Umbilical cord (tissue), 2 donors: Measurements from ENCODE around the gene KCNF1. TPM values are rescaled to one million over a fixed set of nuclear protein-coding genes. Genes with fewer than 3 reads are reported as not detected.

Experiments
- DNase-seq: peaks from one replicate; pipeline ENCODE4 v3.0.0-alpha.2; 2015; ENCODE audit warnings: low spot score
- total RNA-seq: library from RNA; depleted of rRNA; stranded (reverse); fragments of >200 nt; gene quantifications from one replicate; pipeline ENCODE4 v1.2.3, GENCODE V29; 2014; ENCODE audit warnings: low replicate concordance; ENCODE audit not compliant: insufficient read depth

Gene KCNF1, protein sequence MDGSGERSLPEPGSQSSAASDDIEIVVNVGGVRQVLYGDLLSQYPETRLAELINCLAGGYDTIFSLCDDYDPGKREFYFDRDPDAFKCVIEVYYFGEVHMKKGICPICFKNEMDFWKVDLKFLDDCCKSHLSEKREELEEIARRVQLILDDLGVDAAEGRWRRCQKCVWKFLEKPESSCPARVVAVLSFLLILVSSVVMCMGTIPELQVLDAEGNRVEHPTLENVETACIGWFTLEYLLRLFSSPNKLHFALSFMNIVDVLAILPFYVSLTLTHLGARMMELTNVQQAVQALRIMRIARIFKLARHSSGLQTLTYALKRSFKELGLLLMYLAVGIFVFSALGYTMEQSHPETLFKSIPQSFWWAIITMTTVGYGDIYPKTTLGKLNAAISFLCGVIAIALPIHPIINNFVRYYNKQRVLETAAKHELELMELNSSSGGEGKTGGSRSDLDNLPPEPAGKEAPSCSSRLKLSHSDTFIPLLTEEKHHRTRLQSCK
- 2.6 TPM for total RNA-seq

DNA sequence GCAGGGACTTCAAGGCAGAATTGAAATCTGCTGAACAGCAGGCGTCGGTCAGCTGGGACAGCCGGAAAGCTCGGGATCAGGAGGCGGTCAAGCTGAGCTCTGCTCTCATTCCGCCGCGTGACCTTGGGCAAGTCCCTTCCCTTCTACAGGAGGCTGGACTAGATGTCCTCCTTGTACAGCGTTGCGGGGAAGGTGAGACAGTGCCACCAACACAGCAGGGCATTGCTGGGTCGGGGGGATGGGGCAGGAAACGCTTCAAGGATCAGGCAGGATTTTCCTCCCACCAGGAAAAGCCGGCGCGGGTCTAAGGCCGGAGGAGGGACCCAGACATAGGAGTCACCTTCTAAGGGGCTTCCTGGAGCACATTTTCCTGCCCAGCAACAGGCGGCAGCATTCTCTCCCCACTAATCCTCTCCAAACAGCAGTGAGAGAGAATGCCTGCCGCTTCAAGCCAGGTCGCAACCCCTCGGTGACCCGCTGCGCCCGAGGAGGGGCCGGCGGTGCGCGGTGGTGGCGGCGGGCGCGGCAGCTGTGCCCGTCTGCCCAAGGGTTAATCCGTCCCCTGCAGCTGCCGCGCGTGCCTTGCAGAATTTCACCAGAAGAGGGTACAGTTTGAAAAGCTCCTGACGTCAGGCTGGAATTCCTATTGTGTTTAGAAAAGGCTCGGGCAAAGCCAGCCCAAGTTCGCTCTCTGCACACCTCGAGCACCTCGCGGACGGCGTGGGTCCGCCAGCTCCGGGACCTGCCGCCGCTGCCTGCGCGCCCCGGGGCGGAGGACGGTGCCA lies at the start of gene KCNF1:
Gene KCNF1 (plus strand): TSS at position 644 of the 785 bp plus-strand sequence. CDS start 493 bp downstream, outside the sequence.
- DNase-seq: peak; percentile 40

DNA sequence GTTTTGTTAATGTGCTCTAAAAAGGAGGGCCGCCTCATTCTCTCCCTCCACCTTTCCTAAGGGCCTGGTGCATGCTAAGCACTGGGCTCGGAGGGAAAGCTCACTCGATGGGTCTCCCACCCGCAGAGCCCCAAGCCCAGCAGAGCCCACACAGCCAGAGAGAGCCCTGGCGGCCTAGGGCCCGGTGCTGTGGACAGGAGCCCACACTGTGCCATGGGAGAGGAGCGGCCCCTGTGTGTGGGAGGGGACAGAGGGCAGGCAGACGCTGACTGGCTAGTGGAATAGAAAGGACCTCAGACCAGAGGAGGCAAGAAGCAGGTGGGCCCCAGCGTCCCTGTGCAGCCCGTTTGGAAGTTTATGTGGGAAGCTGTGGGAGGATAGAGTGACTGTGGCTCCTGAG lies 49.4 kb upstream of the KCNF1 start:
- no peak for DNase-seq

- no peak for DNase-seq
Observed at GRCh38 chr2:10863047-10863446, 48.7 kb upstream of the KCNF1 start.

DNA sequence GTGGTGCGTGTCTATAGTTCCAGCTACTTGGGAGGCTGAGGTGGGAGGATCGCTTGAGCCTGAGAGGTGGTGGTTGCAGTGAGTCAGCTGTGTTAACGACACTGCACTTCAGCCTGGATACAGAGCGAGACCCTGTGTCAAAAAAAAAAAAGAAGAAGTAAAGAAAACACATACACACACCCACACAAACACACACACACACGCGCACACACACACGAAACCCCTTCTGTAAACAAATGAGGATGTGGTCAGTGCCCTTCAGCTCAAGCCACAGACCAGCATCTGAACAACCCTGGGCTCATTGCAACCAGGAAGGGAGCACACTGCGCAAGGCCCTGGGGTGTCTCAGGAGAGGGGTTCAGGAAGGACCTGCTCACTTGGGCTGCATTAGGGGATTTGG lies 47.9 kb upstream of the KCNF1 start:
- peak; percentile 22 for DNase-seq

DNA sequence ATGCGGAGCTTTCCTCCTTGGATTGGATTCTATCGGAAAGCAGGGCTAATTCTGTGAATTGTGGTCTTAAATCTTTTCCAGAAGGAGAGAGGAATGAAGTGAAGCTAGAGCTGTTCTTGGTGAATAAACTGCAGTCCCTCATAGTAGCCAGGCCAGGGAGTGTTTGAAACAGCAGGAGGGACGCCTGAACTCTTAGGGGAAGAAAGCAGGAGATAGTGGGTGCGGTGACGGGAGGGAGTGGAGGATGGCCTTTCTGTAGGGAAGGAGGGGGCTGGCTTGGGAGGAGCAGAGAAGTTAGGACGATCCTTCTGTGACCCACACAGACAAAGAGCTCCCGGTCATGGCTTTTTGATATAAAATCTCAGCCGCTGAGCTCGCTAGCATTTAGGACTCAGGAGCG lies 47.5 kb upstream of the KCNF1 start:
- DNase-seq: no peak

DNA sequence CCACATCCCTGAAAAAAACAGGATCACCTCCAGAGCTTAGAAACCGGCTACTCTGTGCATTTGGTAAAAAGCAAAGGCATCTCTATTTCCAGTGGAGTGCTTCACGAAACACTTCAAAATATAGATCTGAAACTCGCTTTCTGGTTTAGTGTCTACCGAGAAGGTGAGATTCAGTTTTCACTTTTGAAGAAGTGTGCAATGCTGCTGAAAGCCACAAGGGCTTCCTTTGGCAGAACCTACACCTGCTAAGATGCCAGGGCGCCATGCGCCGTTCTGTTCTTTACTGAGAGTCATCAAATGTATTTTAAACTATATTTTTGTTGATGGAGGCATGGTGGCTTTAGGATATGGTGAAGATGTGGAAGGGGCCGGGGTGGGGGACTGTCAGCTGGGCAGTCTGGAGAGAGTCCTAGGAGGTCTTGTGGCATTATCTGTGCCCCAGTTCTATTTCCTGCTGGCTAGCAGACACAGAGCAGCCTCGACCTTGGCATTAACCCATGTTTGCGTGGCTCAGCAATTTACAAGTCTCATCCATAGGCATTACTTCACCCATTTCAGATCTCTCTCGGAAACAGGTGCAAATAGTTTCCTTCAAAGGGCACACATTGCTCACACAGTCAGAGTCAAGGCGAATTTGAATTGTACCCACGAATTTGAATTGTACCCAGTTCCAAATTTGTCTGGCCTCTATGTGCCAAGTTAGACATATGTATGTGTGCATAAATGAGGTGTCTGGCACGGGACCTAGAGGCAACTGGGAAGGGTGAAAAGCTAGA lies 46.7 kb upstream of the KCNF1 start:
- DNase-seq: no peak

DNA sequence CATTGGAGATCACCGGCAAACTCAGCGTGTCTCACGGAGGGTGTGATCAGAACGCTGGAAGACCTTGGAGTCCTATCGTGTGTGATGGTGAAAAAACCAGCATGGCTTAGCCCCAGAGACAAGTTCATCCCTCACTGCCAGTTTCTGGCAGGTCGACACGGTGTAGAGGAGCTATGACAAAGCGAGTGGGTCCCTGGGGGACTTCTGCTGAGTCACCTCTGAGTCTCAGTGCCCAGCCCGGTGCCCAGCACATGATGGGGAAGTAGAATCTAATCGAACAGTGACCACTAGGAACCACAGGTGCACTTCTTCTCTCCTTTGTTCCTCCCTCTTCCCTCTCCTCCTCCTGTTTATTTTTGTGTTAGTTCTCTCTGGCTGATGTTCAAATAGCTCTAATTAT lies 45.9 kb upstream of the KCNF1 start:
- DNase-seq: no peak

DNA sequence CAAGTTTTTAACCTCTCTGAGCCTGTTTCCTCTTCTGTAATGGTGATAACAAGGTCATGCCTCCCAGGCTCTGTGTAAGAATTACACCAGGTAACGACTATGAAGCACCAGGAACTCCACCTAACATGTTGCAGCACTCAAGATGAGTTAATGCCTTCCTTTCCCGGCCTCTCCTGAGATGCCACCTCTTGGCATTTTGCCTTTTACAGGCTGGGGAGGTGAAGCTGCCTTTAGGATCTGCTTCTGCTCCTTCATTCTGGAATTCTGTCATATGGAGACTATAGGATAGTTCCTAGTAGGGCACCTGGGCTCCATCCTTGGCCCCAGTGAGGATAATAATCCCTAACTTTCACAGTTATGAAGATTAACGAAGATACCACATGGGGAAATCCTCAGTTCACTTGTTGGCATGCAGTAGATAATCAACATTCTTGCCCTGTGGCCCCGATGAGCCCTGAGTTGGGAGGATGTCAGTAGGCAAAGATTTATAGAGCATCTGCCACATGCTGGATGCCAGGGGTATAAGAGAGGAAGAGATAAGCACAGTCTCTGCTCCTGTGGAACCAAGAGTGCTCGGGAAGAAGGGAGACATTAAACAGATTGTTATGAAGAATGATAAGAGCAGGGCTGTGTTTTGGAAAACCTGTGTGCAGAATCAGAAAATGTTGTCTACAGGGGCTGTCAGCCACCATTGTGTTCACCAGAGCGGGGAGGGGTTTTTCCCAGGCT lies 43.9 kb upstream of the KCNF1 start:
- peak; percentile 43 for DNase-seq

DNA sequence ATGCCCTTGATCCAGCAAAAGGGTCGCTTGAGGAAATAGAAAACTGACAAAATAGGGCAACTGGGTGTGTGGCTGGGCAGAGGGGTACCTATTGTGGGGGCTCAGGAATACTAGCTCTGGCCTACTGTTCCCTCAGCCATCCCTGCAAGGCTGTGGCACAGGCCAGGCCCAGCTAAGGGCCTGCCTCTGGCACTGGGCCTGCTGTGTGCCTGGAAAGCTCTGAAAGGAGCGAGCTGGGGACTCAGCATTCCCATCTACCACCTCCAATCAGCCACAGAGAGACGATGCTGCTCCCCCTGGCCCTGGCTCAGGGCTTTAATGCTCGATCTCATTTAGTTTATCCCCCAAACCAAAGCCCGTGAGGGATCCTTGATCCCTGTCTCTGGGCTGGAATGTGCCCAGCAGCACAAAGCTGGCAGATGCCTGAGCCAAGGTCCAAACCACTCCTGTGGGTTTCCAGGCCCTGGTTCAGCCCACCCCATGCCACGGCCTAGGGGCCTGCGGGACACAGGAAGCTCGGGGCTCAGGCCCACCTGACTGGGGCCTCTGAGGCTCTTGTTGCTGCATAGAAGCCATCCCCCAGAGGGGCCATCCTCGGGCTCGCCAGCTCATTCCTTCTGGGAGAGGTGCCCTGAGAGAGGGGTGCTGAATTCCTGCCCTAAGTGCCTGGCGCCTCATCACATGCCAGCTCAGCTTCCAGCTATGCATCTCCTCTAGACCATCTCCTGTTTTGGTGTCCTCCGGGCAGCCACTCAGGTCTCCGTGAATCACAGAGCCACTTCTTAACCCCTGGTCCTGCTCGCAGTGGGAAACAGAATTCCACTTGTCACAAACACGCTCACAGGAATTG lies 43.0 kb upstream of the KCNF1 start:
- DNase-seq: peak; percentile 15

GRCh38 chr2:10871978-10872377 lies 39.8 kb upstream of the KCNF1 start:
- no peak for DNase-seq

- DNase-seq: no peak
Observed at GRCh38 chr2:10873171-10873570, 38.6 kb upstream of the KCNF1 start.

DNA sequence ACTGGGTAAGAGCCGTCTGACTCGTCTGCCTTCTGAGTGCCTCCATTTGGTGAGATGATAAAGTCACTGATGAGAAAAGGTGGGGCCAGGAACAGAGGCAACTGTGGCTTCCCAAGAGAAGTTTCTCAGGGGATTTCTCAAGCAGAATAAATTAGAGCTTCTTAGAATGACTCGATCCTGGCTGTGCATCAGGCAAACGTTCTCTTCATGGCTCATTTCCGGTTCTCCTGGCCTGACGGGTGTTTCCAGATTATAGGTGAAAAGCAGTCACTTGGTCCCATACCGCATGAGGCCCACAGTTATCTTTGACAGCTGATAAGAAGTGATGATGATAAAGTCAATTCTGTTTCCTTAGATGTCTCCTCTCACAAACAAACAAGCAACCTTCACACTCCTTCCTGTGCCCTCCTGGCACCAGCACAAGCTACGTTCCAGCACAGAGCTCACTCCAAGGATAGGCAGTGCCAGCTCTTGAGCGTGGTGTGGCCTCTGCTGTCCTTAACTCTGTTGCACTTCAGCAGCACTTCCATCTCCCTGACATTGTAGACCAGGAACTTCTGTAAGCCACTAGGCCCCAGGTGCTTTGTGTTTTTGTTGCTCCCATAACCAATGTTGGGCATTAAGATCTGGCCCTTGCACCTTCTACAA lies 37.8 kb upstream of the KCNF1 start:
- DNase-seq: no peak

GRCh38 chr2:10875126-10875525 lies 36.6 kb upstream of the KCNF1 start:
- no peak for DNase-seq

DNA sequence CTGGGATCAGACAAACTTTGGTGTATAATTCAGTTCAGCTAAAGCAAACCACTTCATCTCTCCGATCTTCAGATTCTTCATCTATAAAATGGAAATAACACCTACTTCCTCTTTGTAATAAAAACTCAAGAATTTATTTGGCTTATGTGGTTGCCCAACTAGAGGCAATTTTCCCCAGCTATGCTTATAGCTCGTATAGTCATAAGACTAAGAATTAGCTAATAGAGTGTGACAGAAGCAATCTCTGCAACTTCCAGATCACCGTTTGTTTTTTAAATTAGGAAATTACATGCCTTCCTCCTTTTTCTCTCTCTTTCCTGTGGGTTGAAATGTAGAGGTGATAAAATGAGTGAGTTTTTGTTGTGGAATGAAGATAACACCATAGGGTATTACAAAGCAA lies 35.3 kb upstream of the KCNF1 start:
- no peak for DNase-seq

- DNase-seq: no peak
Observed at GRCh38 chr2:10876963-10877362, 34.8 kb upstream of the KCNF1 start.

- DNase-seq: no peak
Observed at GRCh38 chr2:10877651-10878111, 34.1 kb upstream of the KCNF1 start.

DNA sequence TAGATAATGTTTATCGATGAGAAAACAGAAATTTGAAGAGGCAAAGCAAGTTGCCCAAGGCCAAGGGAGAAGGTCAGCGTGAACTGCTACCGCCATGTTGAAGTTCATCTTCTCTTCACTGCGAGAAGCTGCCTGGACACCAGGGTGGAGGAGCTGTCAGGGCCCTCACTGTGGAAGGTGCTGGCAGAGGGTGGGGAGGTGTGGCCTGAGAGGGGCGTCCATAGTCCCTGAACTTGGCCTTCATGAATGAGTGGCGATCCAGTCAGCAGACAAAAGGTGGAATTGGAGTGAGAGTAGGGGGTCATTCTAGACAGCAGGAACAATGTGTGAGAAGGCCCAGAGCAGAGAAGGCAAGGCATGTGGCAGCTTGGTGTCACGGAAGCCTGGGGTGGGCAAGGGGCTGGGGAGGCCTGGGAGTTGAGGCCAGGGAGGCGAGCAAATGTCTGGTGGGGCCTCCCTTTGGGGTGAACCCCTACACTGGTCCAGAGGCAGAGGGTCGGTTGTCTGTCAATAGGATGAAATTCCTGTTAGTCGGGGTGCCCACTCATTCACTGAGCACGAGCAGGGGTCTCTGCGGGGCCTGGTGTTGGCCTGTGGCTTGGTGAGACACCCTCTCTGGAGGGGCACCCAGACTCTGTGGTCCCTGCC lies 33.3 kb upstream of the KCNF1 start:
- no peak for DNase-seq

DNA sequence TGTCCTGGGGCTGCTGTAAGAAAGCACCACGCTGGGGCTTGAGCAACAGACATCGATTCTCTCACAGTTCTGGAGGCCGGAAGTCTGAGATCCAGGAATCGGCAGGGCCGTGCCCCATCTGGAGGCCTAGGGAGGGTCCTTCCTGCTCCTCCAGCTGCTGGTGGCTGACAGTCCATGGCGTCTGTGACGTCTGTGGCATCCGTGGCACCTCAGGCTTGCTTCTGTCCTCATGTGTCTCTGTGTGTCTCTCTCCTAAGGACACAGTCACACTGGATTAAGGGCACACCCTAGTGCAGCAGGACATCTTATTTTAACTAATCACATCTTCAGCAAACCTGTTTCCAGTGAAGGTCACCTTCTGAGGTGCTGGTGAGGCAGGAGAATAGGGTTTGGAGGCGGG lies 32.6 kb upstream of the KCNF1 start:
- DNase-seq: no peak
